B cell (primary cell): ENCODE results near the gene POGLUT3. TPM values are rescaled to one million over a fixed set of nuclear protein-coding genes. Genes with fewer than 3 reads are reported as not detected.

Source experiments
- ATAC-seq: fragments of 200-7000 bp; cut with Tn5 transposase; one replicate; pipeline ENCODE4 v1.10.0; 2021; ENCODE audit warnings: low read depth, mild to moderate bottlenecking, moderate number of reproducible peaks, moderate library complexity
- CTCF ChIA-PET: fragments of 350-600 bp; sonication (Branson Sonifier 250); formaldehyde crosslinking; loops from one replicate; lab custom pipeline; 2021; ENCODE audit warnings: antibody characterized with exemption, inconsistent platforms; lab: Charles Lee
- POLR2A ChIA-PET: fragments of 350-600 bp; sonication (Branson Sonifier 250); formaldehyde crosslinking; loops from one replicate; lab custom pipeline; 2021; ENCODE audit warnings: antibody characterized with exemption; lab: Charles Lee
- DNase-seq: peaks from one replicate; pipeline ENCODE4 v3.0.0; 2013
- H2AFZ ChIP-seq: 2 replicates; pipeline ENCODE4 v1.6.1; 2012; ENCODE audit warnings: mild to moderate bottlenecking, low read depth, low read length; ENCODE audit not compliant: insufficient read depth, poor library complexity, severe bottlenecking
- H3K27ac ChIP-seq, 2 donors: 1 replicate in 1 of 2; 2 replicates in 1 of 2; pipeline ENCODE4 v1.5.1; 2012 to 2013; ENCODE audit warnings: low read length in 2 of 2, mild to moderate bottlenecking in 2 of 2, moderate library complexity in 1 of 2
- H3K27me3 ChIP-seq, 4 experiments: fragments of 200-600 bp in 1 of 4; sonication (generic) in 1 of 4; replicated peaks in 1 of 4; 1 replicate in 2 of 4; 2 replicates in 2 of 4; pipeline versions ENCODE4 v1.6.1 to v1.7.0; 2013 to 2016; ENCODE audit warnings: low read length in 3 of 4, mild to moderate bottlenecking in 2 of 4, mixed read lengths in 1 of 4, moderate library complexity in 1 of 4; ENCODE audit not compliant: insufficient read depth in 4 of 4, control insufficient read depth in 3 of 4; ENCODE audit errors: control extremely low read depth in 1 of 4
- H3K36me3 ChIP-seq, 2 experiments: replicated peaks in 1 of 2; 1 replicate in 1 of 2; 2 replicates in 1 of 2; pipeline versions ENCODE4 v1.6.1 to v1.7.1; 2013; ENCODE audit warnings: low read length in 1 of 2; ENCODE audit not compliant: insufficient read depth in 2 of 2, control insufficient read depth in 1 of 2; ENCODE audit errors: control extremely low read depth in 1 of 2, extremely low read depth in 1 of 2
- H3K4me1 ChIP-seq, 2 donors: fragments of 200-600 bp in 1 of 2; sonication (generic) in 1 of 2; 1 replicate in 1 of 2; 2 replicates in 1 of 2; pipeline versions ENCODE4 v1.5.1 to v1.6.1; 2013 to 2017; ENCODE audit warnings: low read length in 2 of 2; ENCODE audit not compliant: control insufficient read depth in 2 of 2, insufficient read depth in 2 of 2
- H3K4me2 ChIP-seq: replicated peaks from 2 replicates; pipeline ENCODE3; 2012; ENCODE audit warnings: mild to moderate bottlenecking, low read depth, low read length; ENCODE audit not compliant: poor library complexity, severe bottlenecking
- H3K4me3 ChIP-seq, 5 experiments: fragments of 200-600 bp in 1 of 5; sonication (generic) in 1 of 5; 1 replicate in 3 of 5; 2 replicates in 2 of 5; pipeline versions ENCODE4 v1.5.1 to v1.7.0; 2011 to 2016; ENCODE audit warnings: low read length in 4 of 5, mild to moderate bottlenecking in 4 of 5, low read depth in 2 of 5, control low read depth in 1 of 5, moderate library complexity in 1 of 5; ENCODE audit not compliant: insufficient read depth in 1 of 5; ENCODE audit errors: control extremely low read depth in 1 of 5, extremely low read depth in 1 of 5
- H3K79me2 ChIP-seq: fragments of 200-600 bp; sonication (generic); one replicate; pipeline ENCODE4 v1.6.0; 2016; ENCODE audit warnings: low read length; ENCODE audit not compliant: control insufficient read depth, insufficient read depth
- H3K9ac ChIP-seq: fragments of 200-600 bp; sonication (generic); 2 replicates; pipeline ENCODE4 v1.6.1; 2017; ENCODE audit warnings: mild to moderate bottlenecking, low read length, moderate library complexity
- H3K9me3 ChIP-seq, 3 donors: one replicate each; pipeline versions ENCODE4 v1.6.1 to v1.7.1; 2013; ENCODE audit warnings: low read length in 2 of 3; ENCODE audit not compliant: control insufficient read depth in 2 of 3, insufficient read depth in 1 of 3; ENCODE audit errors: control extremely low read depth in 1 of 3
- H4K20me1 ChIP-seq: 2 replicates; pipeline ENCODE4 v1.6.0; 2012; ENCODE audit warnings: mild to moderate bottlenecking, low read length; ENCODE audit not compliant: insufficient read depth, control insufficient read depth, poor library complexity, severe bottlenecking
- H3K27ac Mint-ChIP-seq: one replicate; pipeline ENCODE4 v1.8.0; 2021; ENCODE audit warnings: mixed read lengths
- H3K27me3 Mint-ChIP-seq: one replicate; pipeline ENCODE4 v1.8.0; 2021; ENCODE audit warnings: mixed read lengths
- H3K4me1 Mint-ChIP-seq: one replicate; pipeline ENCODE4 v1.8.0; 2021; ENCODE audit warnings: mixed read lengths
- H3K4me3 Mint-ChIP-seq: one replicate; pipeline ENCODE4 v1.8.0; 2021; ENCODE audit warnings: mixed read lengths
- H3K9me3 Mint-ChIP-seq: one replicate; pipeline ENCODE4 v1.8.0; 2022; ENCODE audit warnings: mixed read lengths; ENCODE audit not compliant: insufficient read depth
- EZH2 ChIP-seq: IDR thresholded peaks from 2 replicates; pipeline ENCODE4 v1.6.1; 2012; ENCODE audit warnings: borderline replicate concordance, low read depth, mild to moderate bottlenecking, moderate library complexity, low read length; ENCODE audit not compliant: insufficient read depth, poor library complexity, severe bottlenecking
- WGBS: methylation state at CpG from one replicate; pipeline ENCODE4 v1.1.5; 2013; ENCODE audit warnings: missing lambda C conversion rate; ENCODE audit not compliant: insufficient coverage; 5-methylcytosine and 5-hydroxymethylcytosine counted together
- intact Hi-C: fragments of 100-400 bp; cut with micrococcal nuclease; formaldehyde crosslinking; loops from one replicate; pipeline ENCODE4 v1.10.0; 2022
- polyA plus RNA-seq: library from polyadenylated mRNA; depleted of rRNA; stranded (reverse); fragments of >200 nt; gene quantifications from 2 replicates; pipeline ENCODE4 v1.2.3, GENCODE V29; 2012
- total RNA-seq, 2 donors: library from RNA; stranded (reverse); fragments of 120-200 nt in 1 of 2; gene quantifications; 1 replicate in 1 of 2; 2 replicates in 1 of 2; pipeline versions ENCODE4 v1.2.3 to v1.2.4, GENCODE V29; 2013 to 2022
- TF ChIP-seq, protein P1 (sequence below): fragments of 200-600 bp; IDR thresholded peaks from one replicate; pipeline ENCODE4 v1.8.0; 2022; ENCODE audit warnings: antibody characterized with exemption, mild to moderate bottlenecking

POGLUT3 gene
- total and polyA plus RNA-seq, 2 donors (not counting 1 experiment from before 2014, with no cell fraction given): 1.8 to 3.4 TPM

DNA sequence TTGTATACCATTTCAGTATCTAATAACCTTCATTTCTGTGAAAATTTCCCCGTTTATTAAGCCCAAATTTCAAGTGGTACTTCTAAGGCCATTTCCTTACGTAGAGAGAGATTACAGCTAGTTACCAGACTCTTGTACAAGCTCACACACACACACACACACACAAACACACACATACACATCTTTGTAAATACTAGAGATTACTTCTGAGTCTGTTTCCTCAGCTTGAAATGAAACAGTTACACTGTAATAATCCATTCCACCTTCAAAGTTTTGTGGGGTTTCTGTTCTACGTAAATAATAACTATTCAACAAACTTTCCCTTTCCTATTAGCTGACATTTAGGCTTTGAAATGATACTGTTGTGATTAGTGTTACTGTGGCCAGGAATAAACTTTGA, 6.2 kb downstream of the POGLUT3 start:
- no peak overlapping the region for H3K9ac ChIP-seq
- 100% methylated on average over 1 of the region's 3 CpGs for WGBS
- no peak overlapping the region for H3K27ac ChIP-seq
- POLR2A ChIA-PET: no interaction called here
- peaks cover 0 to 2% of the 10 kb centered on the region in 2 experiments for H3K36me3 ChIP-seq
- H3K27me3 ChIP-seq: no peaks in the 10 kb centered on the region
- H4K20me1 ChIP-seq: no peaks in the 10 kb centered on the region
- CTCF ChIA-PET: no interaction called here
- Mint-ChIP-seq H3K4me1 (peaks cover 3% of the 10 kb centered on the region), H3K4me3 (no peak overlapping the region), H3K27me3 (no peaks in the 10 kb centered on the region), H3K27ac (no peak overlapping the region), H3K9me3 (no peaks in the 10 kb centered on the region)
- H3K4me3 ChIP-seq: no peak overlapping the region
- H2AFZ ChIP-seq: no peak overlapping the region
- ATAC-seq: no peak
- H3K4me2 ChIP-seq: no peak overlapping the region
- intact Hi-C loops: loop anchor here (10.0 kb wide), 2 partner anchors 267 to 367 kb away; partner anchors contain the start of genes ACAT1, ATM and NPAT
- H3K79me2 ChIP-seq: no peaks in the 10 kb centered on the region
- DNase-seq: no peak
- TF ChIP-seq, protein P1, sequence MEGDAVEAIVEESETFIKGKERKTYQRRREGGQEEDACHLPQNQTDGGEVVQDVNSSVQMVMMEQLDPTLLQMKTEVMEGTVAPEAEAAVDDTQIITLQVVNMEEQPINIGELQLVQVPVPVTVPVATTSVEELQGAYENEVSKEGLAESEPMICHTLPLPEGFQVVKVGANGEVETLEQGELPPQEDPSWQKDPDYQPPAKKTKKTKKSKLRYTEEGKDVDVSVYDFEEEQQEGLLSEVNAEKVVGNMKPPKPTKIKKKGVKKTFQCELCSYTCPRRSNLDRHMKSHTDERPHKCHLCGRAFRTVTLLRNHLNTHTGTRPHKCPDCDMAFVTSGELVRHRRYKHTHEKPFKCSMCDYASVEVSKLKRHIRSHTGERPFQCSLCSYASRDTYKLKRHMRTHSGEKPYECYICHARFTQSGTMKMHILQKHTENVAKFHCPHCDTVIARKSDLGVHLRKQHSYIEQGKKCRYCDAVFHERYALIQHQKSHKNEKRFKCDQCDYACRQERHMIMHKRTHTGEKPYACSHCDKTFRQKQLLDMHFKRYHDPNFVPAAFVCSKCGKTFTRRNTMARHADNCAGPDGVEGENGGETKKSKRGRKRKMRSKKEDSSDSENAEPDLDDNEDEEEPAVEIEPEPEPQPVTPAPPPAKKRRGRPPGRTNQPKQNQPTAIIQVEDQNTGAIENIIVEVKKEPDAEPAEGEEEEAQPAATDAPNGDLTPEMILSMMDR: no peak
- no peak for TF ChIP-seq EZH2
- H3K9me3 ChIP-seq: no peaks in the 10 kb centered on the region
- peaks cover 0 to 1% of the 10 kb centered on the region in 2 donors for H3K4me1 ChIP-seq

DNA sequence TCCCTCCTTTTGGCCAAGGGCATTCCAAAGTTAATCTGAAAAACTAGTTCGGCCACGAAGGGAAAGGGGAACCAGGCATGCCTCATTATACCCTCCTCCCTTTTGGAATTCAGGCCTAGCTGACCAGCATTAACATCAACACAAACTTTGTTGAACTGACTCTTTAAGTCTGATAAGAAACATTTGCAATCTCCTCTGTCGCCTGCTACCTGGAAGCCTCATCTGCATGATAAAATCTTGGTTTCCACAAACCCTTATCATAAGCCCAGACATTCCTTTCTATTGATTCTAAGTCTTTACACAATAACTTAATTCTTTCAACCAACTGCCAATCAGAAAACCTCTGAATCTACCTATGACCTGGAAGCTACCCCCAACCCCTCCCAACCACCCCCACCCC, 11.4 kb downstream of the POGLUT3 start:
- Histone ChIP-seq H3K4me1 (no peaks in the 10 kb centered on the region), H3K4me2 (no peak overlapping the region), H4K20me1 (no peaks in the 10 kb centered on the region), H3K4me3 (no peak overlapping the region), H3K27ac (no peak overlapping the region), H3K9ac (no peak overlapping the region), H3K27me3 (no peaks in the 10 kb centered on the region), H3K79me2 (no peaks in the 10 kb centered on the region), H3K36me3 (peaks cover 0 to 3% of the 10 kb centered on the region in 2 experiments), H3K9me3 (no peaks in the 10 kb centered on the region), H2AFZ (no peak overlapping the region)
- Mint-ChIP-seq H3K9me3 (no peaks in the 10 kb centered on the region), H3K27me3 (no peaks in the 10 kb centered on the region), H3K4me1 (no peaks in the 10 kb centered on the region), H3K4me3 (no peak overlapping the region), H3K27ac (no peak overlapping the region)
- WGBS: 96% methylated on average over 3 of the region's 3 CpGs
- ChIA-PET POLR2A (no interaction called here), CTCF (no interaction called here)
- intact Hi-C loops: no loop called here
- TF ChIP-seq, protein P1: no peak
- no peak for TF ChIP-seq EZH2
- DNase-seq (no peak), ATAC-seq (no peak)
